ENCODE results near the gene PTGES2. TPM values are rescaled to one million over a fixed set of nuclear protein-coding genes. Genes with fewer than 3 reads are reported as not detected.
A peak's percentile ranks its signal among the peaks of the same experiment; 100 is the strongest.

Gene PTGES2
- total RNA-seq (2014; rRNA removed; shearing (Covaris generic)) (108 and 124 TPM in 2 replicates), polyA plus RNA-seq (2016; fragmentation: Nextera tagmentation; extraction: Ambion mirVana) (56.3 and 59.7 TPM in 2 replicates)
- long read RNA-seq, transcript PTGES2-202 (7 exons, 2,331 nt), result major isoform, 147 of 194 reads
- long read RNA-seq, partial matches to known transcripts, result 5 of 194 reads
- long read RNA-seq, other reads (novel, unspliced or antisense), result 40 of 194 reads

DNA sequence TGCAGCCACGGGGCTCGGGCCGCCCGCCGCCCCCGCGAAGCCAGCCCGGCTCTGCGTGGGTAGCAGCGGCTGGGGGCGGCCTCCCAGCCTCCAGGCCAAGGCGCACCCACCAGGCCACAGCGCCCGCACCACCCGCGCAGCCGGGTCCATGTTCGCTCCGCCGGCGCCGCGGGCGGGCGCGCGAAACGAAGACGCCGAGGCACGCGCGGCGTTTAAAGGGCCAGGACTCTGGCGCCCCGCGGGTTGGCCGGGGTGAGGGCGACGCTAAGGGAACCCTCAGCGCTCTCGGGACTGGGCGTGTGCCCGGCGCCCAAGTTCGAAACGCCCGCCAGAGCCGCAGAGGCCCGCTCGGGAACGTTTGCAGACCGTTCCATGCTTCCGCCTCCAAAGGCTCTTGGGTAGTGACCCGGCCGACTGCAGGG, at the start of gene PTGES2:
Gene PTGES2 (minus strand): TSS at position 162 of the 422 bp plus-strand sequence. CDS start 12 bp downstream, at position 150.
- Mint-ChIP-seq H3K27me3 (ENCODE audit: insufficient read depth, low read depth, poor library complexity) (peaks cover 24% of the 10 kb centered on the region), H3K36me3 (ENCODE audit: low read depth) (peaks cover 38% of the 10 kb centered on the region), H3K9me3 (peaks cover 15% of the 10 kb centered on the region), H3K4me3 (peak within 1 kb of the TSS; percentile 98), H3K4me1 (peaks cover 17% of the 10 kb centered on the region), H3K27ac (peak within 1 kb of the TSS; percentile 99)
- Histone ChIP-seq H4K20me1 (replicated peaks; ENCODE audit: insufficient read depth) (peaks cover 4% of the 10 kb centered on the region), H3K4me2 (peak within 1 kb of the TSS; percentile 98), H3K79me2 (replicated peaks; ENCODE audit: insufficient read depth) (peaks cover 25% of the 10 kb centered on the region), H3K27ac (ENCODE audit: low read depth) (peak within 1 kb of the TSS; percentile 98), H3F3A (replicated peaks; ENCODE audit: low read depth) (peaks cover 5% of the 10 kb centered on the region; the same call in 1 of the 2 replicates), H2AFZ (peak within 1 kb of the TSS; percentile 97), H3K36me3 (ENCODE audit: insufficient read depth) (0 out of 2 replicates have a peak, but pooled peaks cover 4% of the 10 kb centered on the region), H3K4me1 (ENCODE audit: insufficient read depth) (peaks cover 12% of the 10 kb centered on the region; the same call in 1 of the 2 replicates), H3K4me3 (peak within 1 kb of the TSS; percentile 94), H3K9me2 (ENCODE audit: insufficient read depth) (no peaks in the 10 kb centered on the region), H3K27me3 (ENCODE audit: insufficient read depth) (no peaks in the 10 kb centered on the region)
- TF ChIP-seq, protein P1, sequence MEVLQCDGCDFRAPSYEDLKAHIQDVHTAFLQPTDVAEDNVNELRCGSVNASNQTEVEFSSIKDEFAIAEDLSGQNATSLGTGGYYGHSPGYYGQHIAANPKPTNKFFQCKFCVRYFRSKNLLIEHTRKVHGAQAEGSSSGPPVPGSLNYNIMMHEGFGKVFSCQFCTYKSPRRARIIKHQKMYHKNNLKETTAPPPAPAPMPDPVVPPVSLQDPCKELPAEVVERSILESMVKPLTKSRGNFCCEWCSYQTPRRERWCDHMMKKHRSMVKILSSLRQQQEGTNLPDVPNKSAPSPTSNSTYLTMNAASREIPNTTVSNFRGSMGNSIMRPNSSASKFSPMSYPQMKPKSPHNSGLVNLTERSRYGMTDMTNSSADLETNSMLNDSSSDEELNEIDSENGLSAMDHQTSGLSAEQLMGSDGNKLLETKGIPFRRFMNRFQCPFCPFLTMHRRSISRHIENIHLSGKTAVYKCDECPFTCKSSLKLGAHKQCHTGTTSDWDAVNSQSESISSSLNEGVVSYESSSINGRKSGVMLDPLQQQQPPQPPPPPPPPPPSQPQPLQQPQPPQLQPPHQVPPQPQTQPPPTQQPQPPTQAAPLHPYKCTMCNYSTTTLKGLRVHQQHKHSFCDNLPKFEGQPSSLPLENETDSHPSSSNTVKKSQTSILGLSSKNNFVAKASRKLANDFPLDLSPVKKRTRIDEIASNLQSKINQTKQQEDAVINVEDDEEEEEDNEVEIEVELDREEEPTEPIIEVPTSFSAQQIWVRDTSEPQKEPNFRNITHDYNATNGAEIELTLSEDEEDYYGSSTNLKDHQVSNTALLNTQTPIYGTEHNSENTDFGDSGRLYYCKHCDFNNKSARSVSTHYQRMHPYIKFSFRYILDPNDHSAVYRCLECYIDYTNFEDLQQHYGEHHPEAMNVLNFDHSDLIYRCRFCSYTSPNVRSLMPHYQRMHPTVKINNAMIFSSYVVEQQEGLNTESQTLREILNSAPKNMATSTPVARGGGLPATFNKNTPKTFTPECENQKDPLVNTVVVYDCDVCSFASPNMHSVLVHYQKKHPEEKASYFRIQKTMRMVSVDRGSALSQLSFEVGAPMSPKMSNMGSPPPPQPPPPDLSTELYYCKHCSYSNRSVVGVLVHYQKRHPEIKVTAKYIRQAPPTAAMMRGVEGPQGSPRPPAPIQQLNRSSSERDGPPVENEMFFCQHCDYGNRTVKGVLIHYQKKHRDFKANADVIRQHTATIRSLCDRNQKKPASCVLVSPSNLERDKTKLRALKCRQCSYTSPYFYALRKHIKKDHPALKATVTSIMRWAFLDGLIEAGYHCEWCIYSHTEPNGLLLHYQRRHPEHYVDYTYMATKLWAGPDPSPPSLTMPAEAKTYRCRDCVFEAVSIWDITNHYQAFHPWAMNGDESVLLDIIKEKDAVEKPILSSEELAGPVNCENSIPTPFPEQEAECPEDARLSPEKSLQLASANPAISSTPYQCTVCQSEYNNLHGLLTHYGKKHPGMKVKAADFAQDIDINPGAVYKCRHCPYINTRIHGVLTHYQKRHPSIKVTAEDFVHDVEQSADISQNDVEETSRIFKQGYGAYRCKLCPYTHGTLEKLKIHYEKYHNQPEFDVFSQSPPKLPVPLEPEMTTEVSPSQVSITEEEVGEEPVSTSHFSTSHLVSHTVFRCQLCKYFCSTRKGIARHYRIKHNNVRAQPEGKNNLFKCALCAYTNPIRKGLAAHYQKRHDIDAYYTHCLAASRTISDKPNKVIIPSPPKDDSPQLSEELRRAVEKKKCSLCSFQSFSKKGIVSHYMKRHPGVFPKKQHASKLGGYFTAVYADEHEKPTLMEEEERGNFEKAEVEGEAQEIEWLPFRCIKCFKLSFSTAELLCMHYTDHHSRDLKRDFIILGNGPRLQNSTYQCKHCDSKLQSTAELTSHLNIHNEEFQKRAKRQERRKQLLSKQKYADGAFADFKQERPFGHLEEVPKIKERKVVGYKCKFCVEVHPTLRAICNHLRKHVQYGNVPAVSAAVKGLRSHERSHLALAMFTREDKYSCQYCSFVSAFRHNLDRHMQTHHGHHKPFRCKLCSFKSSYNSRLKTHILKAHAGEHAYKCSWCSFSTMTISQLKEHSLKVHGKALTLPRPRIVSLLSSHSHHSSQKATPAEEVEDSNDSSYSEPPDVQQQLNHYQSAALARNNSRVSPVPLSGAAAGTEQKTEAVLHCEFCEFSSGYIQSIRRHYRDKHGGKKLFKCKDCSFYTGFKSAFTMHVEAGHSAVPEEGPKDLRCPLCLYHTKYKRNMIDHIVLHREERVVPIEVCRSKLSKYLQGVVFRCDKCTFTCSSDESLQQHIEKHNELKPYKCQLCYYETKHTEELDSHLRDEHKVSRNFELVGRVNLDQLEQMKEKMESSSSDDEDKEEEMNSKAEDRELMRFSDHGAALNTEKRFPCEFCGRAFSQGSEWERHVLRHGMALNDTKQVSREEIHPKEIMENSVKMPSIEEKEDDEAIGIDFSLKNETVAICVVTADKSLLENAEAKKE (CRISPR knock-in tag; IDR thresholded peaks at IDR 0.05), result no peak
- no peak; the same call in none of the 2 replicates for TF ChIP-seq POLR2AphosphoS5 (IDR thresholded peaks at IDR 0.05; ENCODE audit: low read depth)
- no peak for TF ChIP-seq ETS1 (IDR thresholded peaks at IDR 0.05)
- no peak for TF ChIP-seq EZH2phosphoT487 (IDR thresholded peaks at IDR 0.05; ENCODE audit: unreplicated experiment)
- no peak for TF ChIP-seq NANOG (IDR thresholded peaks at IDR 0.05; ENCODE audit: borderline replicate concordance)
- TF ChIP-seq, protein P2, sequence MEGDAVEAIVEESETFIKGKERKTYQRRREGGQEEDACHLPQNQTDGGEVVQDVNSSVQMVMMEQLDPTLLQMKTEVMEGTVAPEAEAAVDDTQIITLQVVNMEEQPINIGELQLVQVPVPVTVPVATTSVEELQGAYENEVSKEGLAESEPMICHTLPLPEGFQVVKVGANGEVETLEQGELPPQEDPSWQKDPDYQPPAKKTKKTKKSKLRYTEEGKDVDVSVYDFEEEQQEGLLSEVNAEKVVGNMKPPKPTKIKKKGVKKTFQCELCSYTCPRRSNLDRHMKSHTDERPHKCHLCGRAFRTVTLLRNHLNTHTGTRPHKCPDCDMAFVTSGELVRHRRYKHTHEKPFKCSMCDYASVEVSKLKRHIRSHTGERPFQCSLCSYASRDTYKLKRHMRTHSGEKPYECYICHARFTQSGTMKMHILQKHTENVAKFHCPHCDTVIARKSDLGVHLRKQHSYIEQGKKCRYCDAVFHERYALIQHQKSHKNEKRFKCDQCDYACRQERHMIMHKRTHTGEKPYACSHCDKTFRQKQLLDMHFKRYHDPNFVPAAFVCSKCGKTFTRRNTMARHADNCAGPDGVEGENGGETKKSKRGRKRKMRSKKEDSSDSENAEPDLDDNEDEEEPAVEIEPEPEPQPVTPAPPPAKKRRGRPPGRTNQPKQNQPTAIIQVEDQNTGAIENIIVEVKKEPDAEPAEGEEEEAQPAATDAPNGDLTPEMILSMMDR (conservative IDR thresholded peaks at IDR 0.05; ENCODE audit: low read depth in 2 of 2), result no peak
- no peak for TF ChIP-seq STAT1 (IDR thresholded peaks at IDR 0.05; ENCODE audit: unreplicated experiment)
- TF ChIP-seq ZNF331 (CRISPR knock-in tag; IDR thresholded peaks at IDR 0.05; ENCODE audit: low read depth), result no peak
- ATAC-seq (peak; percentile 62), DNase-seq (ENCODE audit: low spot score) (peak; percentile 83)

All from GM23338 (cell line).